MM.1S (cell line): ENCODE data around the gene FXYD2.

ENCODE experiments used
- DNase-seq: peaks from one replicate; pipeline ENCODE4 v3.0.0-alpha.2; 2015
- H2AFZ ChIP-seq: fragments of 300-600 bp; sonication (generic); 2 replicates; pipeline ENCODE4 v1.6.0; 2016; ENCODE audit warnings: antibody characterized with exemption, low read length
- H3F3A ChIP-seq: fragments of 300-600 bp; sonication (generic); 2 replicates; pipeline ENCODE4 v1.6.1; 2016; ENCODE audit warnings: mild to moderate bottlenecking, antibody characterized with exemption, low read length, moderate library complexity, mixed read lengths; ENCODE audit not compliant: insufficient read depth
- H3K27ac ChIP-seq: fragments of 300-600 bp; sonication (generic); 2 replicates; pipeline ENCODE4 v1.5.1; 2016; ENCODE audit warnings: mild to moderate bottlenecking, low read length
- H3K27me3 ChIP-seq: fragments of 300-600 bp; sonication (generic); replicated peaks from 2 replicates; pipeline ENCODE4 v1.6.0; 2016; ENCODE audit warnings: low read length; ENCODE audit not compliant: insufficient read depth
- H3K36me3 ChIP-seq: fragments of 300-600 bp; sonication (generic); replicated peaks from 2 replicates; pipeline ENCODE4 v1.6.1; 2016; ENCODE audit warnings: mild to moderate bottlenecking, low read length, mixed read lengths; ENCODE audit not compliant: insufficient read depth
- H3K4me1 ChIP-seq: fragments of 300-600 bp; sonication (generic); 2 replicates; pipeline ENCODE4 v1.6.1; 2016; ENCODE audit warnings: low read length, mixed read lengths
- H3K4me2 ChIP-seq: fragments of 300-600 bp; sonication (generic); 2 replicates; pipeline ENCODE4 v1.6.0; 2016; ENCODE audit warnings: low read depth, low read length
- H3K4me3 ChIP-seq: fragments of 300-600 bp; sonication (generic); 2 replicates; pipeline ENCODE4 v1.5.1; 2016; ENCODE audit warnings: low read length, mixed read lengths
- H3K79me2 ChIP-seq: fragments of 300-600 bp; sonication (generic); 2 replicates; pipeline ENCODE4 v1.6.1; 2016; ENCODE audit warnings: mixed run types, low read length, mixed read lengths
- H3K9ac ChIP-seq: fragments of 300-600 bp; sonication (generic); 2 replicates; pipeline ENCODE4 v1.6.1; 2016; ENCODE audit warnings: low read length, mixed read lengths
- H3K9me2 ChIP-seq: fragments of 300-600 bp; sonication (generic); replicated peaks from 2 replicates; pipeline ENCODE4 v1.6.1; 2016; ENCODE audit warnings: mild to moderate bottlenecking, low read length, mixed read lengths; ENCODE audit not compliant: insufficient read depth
- H3K9me3 ChIP-seq: fragments of 300-600 bp; sonication (generic); replicated peaks from 2 replicates; pipeline ENCODE4 v1.6.1; 2016; ENCODE audit warnings: mild to moderate bottlenecking, low read length, mixed read lengths; ENCODE audit not compliant: insufficient read depth
- H4K20me1 ChIP-seq: fragments of 300-600 bp; sonication (generic); 2 replicates; pipeline ENCODE4 v1.6.1; 2016; ENCODE audit warnings: mild to moderate bottlenecking, low read length, moderate library complexity, mixed read lengths; ENCODE audit not compliant: insufficient read depth
- CTCF ChIP-seq: fragments of 300-600 bp; sonication (generic); IDR thresholded peaks from 2 replicates; pipeline ENCODE4 v1.5.1; 2016; ENCODE audit warnings: antibody characterized with exemption, low read length, mixed read lengths
- EZH2 ChIP-seq: fragments of 300-600 bp; sonication (generic); optimal IDR thresholded peaks from 2 replicates; pipeline ENCODE3; 2017; ENCODE audit warnings: low read depth, mild to moderate bottlenecking, antibody characterized with exemption, low read length, mixed read lengths
- EZH2phosphoT487 ChIP-seq: fragments of 300-600 bp; sonication (generic); IDR thresholded peaks from 2 replicates; pipeline ENCODE4 v1.6.1; 2018; ENCODE audit warnings: antibody characterized with exemption, low read length

The FXYD2 gene

DNA sequence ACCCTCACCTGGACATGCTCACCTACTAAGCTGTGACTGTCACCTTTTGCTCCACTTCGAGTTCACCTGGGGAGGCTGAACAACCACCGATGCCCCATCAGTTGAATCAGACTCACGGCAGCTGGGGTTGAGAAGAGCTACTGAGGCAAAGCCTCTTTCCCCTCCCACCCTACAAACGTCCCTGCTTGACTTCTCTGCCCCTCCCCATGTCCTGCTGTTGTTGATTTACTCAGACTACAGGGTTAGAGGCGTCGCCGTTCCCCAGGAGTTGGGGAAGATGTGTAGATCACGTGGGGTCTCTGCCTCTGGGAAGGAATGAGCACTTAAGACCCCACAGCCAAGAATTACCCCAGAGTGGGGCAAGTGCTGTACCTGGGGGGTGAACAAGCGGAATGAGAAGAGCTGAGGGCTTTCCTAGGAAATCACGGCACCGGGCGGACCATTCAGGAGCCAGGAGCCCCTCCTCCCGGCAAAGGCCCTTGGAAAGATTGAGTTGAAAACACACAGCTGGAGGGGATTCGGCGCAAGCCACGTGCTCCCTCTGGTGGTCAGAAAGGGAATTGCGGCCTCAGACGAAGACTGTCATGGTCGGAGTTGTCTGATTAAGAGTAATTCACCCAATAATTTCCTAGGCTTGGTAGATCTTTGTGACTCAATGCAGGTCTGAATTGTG, 7.0 kb downstream of the FXYD2 start:
- Histone ChIP-seq H3K79me2 (no peaks in the 10 kb centered on the region), H3K9ac (no peak overlapping the region), H3K9me2 (no peaks in the 10 kb centered on the region), H3F3A (no peaks in the 10 kb centered on the region; the same call in 1 of the 2 replicates), H3K4me1 (peaks cover 26% of the 10 kb centered on the region), H3K9me3 (no peaks in the 10 kb centered on the region), H3K4me2 (peak overlapping the region; percentile 39; the same call in 1 of the 2 replicates), H3K36me3 (no peaks in the 10 kb centered on the region), H4K20me1 (no peaks in the 10 kb centered on the region), H2AFZ (peak overlapping the region; percentile 75), H3K4me3 (no peak overlapping the region), H3K27ac (no peak overlapping the region), H3K27me3 (peaks cover 2% of the 10 kb centered on the region; the same call in 1 of the 2 replicates)
- peak; percentile 79 for DNase-seq
- TF ChIP-seq CTCF, result peak; percentile 99
- TF ChIP-seq EZH2phosphoT487, result no peak

GRCh38 chr11:117816846-117817367, 7.6 kb downstream of the FXYD2 start:
- Histone ChIP-seq H3K27me3 (no peaks in the 10 kb centered on the region), H3K79me2 (no peaks in the 10 kb centered on the region), H3K4me1 (peaks cover 26% of the 10 kb centered on the region), H3K4me3 (no peak overlapping the region), H3K36me3 (no peaks in the 10 kb centered on the region), H3K9ac (no peak overlapping the region), H4K20me1 (no peaks in the 10 kb centered on the region), H2AFZ (peak overlapping the region; percentile 75), H3K27ac (no peak overlapping the region), H3K9me3 (no peaks in the 10 kb centered on the region), H3K4me2 (no peak overlapping the region), H3K9me2 (no peaks in the 10 kb centered on the region), H3F3A (no peaks in the 10 kb centered on the region; the same call in 1 of the 2 replicates)
- TF ChIP-seq EZH2 (no peak), CTCF (no peak), EZH2phosphoT487 (no peak)
- no peak for DNase-seq

DNA sequence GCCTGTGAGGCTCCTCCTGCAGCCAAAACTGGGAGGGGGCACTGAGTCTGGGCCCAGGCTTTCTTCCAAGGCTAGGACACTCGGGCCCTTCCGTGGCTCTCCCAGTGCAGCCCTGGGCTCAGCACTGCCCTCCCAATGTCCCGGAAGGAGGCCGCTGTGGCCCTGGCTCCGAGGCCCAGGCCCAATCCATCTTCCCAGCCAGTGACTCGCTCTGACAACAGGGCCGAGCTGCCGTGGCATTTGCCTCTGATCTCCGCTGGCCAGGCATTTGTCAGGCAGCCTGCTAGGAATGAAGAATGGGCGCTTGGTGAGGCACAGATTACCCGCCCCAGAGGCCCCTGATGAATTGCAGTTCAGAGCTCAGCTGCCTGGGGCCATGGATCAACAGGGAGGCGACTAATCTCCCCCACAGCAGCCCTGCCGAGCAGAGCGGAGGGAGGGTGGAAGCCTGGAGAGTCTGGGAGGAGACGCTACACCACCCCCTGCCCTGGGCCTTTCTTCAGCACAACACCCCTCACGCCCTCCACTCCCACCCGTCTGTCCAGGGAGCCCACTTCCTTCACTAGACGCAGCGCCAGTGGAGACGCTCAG, 8.3 kb downstream of the FXYD2 start:
- Histone ChIP-seq H2AFZ (peak overlapping the region; percentile 64; the same call in 1 of the 2 replicates), H3K4me2 (peak overlapping the region; percentile 75), H3F3A (no peaks in the 10 kb centered on the region; the same call in 1 of the 2 replicates), H3K4me1 (peaks cover 26% of the 10 kb centered on the region), H3K4me3 (no peak overlapping the region; the same call in 1 of the 2 replicates), H3K79me2 (no peaks in the 10 kb centered on the region), H3K27ac (peak overlapping the region; percentile 85; the same call in 1 of the 2 replicates), H3K9me2 (no peaks in the 10 kb centered on the region), H3K9me3 (no peaks in the 10 kb centered on the region), H3K27me3 (no peaks in the 10 kb centered on the region), H3K36me3 (no peaks in the 10 kb centered on the region), H3K9ac (peak overlapping the region; percentile 43; the same call in 1 of the 2 replicates), H4K20me1 (no peaks in the 10 kb centered on the region)
- TF ChIP-seq CTCF, result no peak
- DNase-seq, result no peak
